Amniotic epithelial cell (primary cell): ENCODE results near the gene MFF.
A peak's percentile ranks its signal among the peaks of the same experiment; 100 is the strongest.

ENCODE experiments used
- DNase-seq: peaks from one replicate; pipeline ENCODE4 v3.0.0-alpha.2; 2010; ENCODE audit warnings: low read depth

MFF gene

GRCh38 chr2:227324995-227325838 lies at the start of gene MFF:
MFF (plus strand) TSS chr2:227325251; CDS start chr2:227330666, 5,415 bp downstream.
- peak; percentile 91 for DNase-seq

GRCh38 chr2:227280895-227281294 lies 44.2 kb upstream of the MFF start:
- peak; percentile 10 for DNase-seq

- no peak for DNase-seq
These were observed 39.3 kb upstream of the MFF start for GRCh38 chr2:227285741-227286236.

GRCh38 chr2:227287771-227288170 lies 37.3 kb upstream of the MFF start:
- no peak for DNase-seq

GRCh38 chr2:227292314-227292713 lies 32.7 kb upstream of the MFF start:
- no peak for DNase-seq

- DNase-seq: no peak
These were observed 31.5 kb upstream of the MFF start for GRCh38 chr2:227293531-227293930.

GRCh38 chr2:227295806-227296205 lies 29.2 kb upstream of the MFF start:
- no peak for DNase-seq

GRCh38 chr2:227296671-227297405 lies 28.2 kb upstream of the MFF start:
- DNase-seq: peak; percentile 33

- DNase-seq: no peak
These were observed 23.5 kb upstream of the MFF start for GRCh38 chr2:227301523-227301922.

- peak; percentile 3 for DNase-seq
These were observed 16.3 kb upstream of the MFF start for GRCh38 chr2:227308784-227309183.

- no peak for DNase-seq
These were observed 14.3 kb upstream of the MFF start for GRCh38 chr2:227310756-227311110.

- DNase-seq: no peak
These were observed 13.1 kb upstream of the MFF start for GRCh38 chr2:227311861-227312506.

- no peak for DNase-seq
These were observed 12.5 kb upstream of the MFF start for GRCh38 chr2:227312579-227312978.

GRCh38 chr2:227313310-227313709 lies 11.7 kb upstream of the MFF start:
- no peak for DNase-seq

- no peak for DNase-seq
These were observed 7.2 kb upstream of the MFF start for GRCh38 chr2:227317834-227318233.

GRCh38 chr2:227320305-227321094 lies 4.6 kb upstream of the MFF start:
- DNase-seq: no peak

GRCh38 chr2:227322530-227323205 lies 2.4 kb upstream of the MFF start:
- DNase-seq: no peak

GRCh38 chr2:227323818-227324217 lies 1.2 kb upstream of the MFF start:
- DNase-seq: no peak

GRCh38 chr2:227324642-227324994 lies 433 bp upstream of the MFF start:
- DNase-seq: no peak

GRCh38 chr2:227325839-227326195 lies 766 bp downstream of the MFF start:
- DNase-seq: peak; percentile 50

- no peak for DNase-seq
These were observed 1.7 kb downstream of the MFF start for GRCh38 chr2:227326783-227327182.

- no peak for DNase-seq
These were observed 10.7 kb downstream of the MFF start for GRCh38 chr2:227335713-227336112.
